Ishikawa (cell line): Measurements from ENCODE around the gene CBLC.

Source experiments
- CEBPB ChIP-seq: IDR thresholded peaks from 2 replicates; pipeline ENCODE4 v1.6.1; 2012
- CREB1 ChIP-seq: IDR thresholded peaks from 2 replicates; pipeline ENCODE4 v1.6.1; 2012; ENCODE audit warnings: low read depth
- EGR1 ChIP-seq: IDR thresholded peaks from 2 replicates; pipeline ENCODE4 v1.6.1; 2012
- EP300 ChIP-seq: IDR thresholded peaks from 2 replicates; pipeline ENCODE4 v1.6.1; 2012; ENCODE audit warnings: borderline replicate concordance
- FOXM1 ChIP-seq: IDR thresholded peaks from 2 replicates; pipeline ENCODE4 v1.6.1; 2012; ENCODE audit warnings: low read depth, borderline replicate concordance
- NFIC ChIP-seq: IDR thresholded peaks from 2 replicates; pipeline ENCODE4 v1.6.1; 2012
- RAD21 ChIP-seq: IDR thresholded peaks from 2 replicates; pipeline ENCODE4 v1.6.1; 2012; ENCODE audit warnings: low read depth
- TAF1 ChIP-seq: IDR thresholded peaks from 2 replicates; pipeline ENCODE4 v1.6.1; 2012; ENCODE audit warnings: low read depth, mild to moderate bottlenecking
- TCF12 ChIP-seq: IDR thresholded peaks from 2 replicates; pipeline ENCODE4 v1.6.1; 2012; ENCODE audit warnings: low read depth
- TEAD4 ChIP-seq: IDR thresholded peaks from 2 replicates; pipeline ENCODE4 v1.6.1; 2012
- YY1 ChIP-seq: IDR thresholded peaks from 2 replicates; pipeline ENCODE4 v1.6.1; 2012; ENCODE audit warnings: low read depth
- ZBTB7A ChIP-seq: IDR thresholded peaks from 2 replicates; pipeline ENCODE4 v1.6.1; 2012; ENCODE audit warnings: low read depth
- TF ChIP-seq, protein P1 (sequence below): IDR thresholded peaks from 2 replicates; pipeline ENCODE4 v1.6.1; 2012; ENCODE audit warnings: low read depth, mild to moderate bottlenecking
- TF ChIP-seq, protein P2 (sequence below): IDR thresholded peaks from 2 replicates; pipeline ENCODE4 v1.6.1; 2012
- TF ChIP-seq, protein P3 (sequence below): IDR thresholded peaks from 2 replicates; pipeline ENCODE4 v1.6.1; 2012

Gene CBLC

DNA sequence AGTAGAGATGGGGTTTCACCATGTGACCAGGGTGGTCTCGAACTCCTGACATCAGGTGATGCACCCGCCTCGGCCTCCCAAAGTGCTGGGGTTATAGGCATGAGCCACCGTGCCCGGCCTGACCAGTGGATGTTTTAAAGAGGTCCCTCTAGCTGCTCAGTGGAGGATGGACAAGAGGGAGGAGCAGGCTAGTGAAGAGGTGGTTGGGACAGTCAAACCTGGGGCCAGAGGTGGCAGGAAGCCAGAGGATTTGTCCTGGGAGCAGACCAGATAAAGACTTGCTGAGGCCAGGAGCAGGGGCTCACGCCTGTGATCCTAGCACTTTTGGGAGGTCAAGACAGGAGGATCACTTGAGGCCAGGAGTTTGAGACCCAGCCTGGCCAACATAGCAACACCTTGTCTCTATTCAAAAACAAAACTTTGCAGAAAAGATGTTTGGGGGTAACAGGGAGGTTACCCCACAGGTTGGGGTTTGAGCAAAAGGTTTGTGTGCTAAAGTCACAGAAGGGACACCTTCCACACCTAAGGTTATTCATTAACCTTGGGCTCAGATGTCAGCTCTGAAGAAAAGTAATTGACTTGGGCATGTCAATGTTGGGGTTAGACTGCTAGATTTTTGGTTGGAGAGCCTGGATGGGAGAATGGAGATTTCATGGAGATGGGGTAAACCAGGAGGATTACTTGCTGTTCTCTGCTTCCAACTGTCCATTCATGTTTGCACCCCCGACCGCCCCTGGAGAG is 40.2 kb downstream of the CBLC start:
- TF ChIP-seq, protein P1, sequence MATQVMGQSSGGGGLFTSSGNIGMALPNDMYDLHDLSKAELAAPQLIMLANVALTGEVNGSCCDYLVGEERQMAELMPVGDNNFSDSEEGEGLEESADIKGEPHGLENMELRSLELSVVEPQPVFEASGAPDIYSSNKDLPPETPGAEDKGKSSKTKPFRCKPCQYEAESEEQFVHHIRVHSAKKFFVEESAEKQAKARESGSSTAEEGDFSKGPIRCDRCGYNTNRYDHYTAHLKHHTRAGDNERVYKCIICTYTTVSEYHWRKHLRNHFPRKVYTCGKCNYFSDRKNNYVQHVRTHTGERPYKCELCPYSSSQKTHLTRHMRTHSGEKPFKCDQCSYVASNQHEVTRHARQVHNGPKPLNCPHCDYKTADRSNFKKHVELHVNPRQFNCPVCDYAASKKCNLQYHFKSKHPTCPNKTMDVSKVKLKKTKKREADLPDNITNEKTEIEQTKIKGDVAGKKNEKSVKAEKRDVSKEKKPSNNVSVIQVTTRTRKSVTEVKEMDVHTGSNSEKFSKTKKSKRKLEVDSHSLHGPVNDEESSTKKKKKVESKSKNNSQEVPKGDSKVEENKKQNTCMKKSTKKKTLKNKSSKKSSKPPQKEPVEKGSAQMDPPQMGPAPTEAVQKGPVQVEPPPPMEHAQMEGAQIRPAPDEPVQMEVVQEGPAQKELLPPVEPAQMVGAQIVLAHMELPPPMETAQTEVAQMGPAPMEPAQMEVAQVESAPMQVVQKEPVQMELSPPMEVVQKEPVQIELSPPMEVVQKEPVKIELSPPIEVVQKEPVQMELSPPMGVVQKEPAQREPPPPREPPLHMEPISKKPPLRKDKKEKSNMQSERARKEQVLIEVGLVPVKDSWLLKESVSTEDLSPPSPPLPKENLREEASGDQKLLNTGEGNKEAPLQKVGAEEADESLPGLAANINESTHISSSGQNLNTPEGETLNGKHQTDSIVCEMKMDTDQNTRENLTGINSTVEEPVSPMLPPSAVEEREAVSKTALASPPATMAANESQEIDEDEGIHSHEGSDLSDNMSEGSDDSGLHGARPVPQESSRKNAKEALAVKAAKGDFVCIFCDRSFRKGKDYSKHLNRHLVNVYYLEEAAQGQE: no peak
- no peak for TF ChIP-seq TAF1
- no peak for TF ChIP-seq FOXM1
- no peak for TF ChIP-seq EP300
- TF ChIP-seq, protein P2, sequence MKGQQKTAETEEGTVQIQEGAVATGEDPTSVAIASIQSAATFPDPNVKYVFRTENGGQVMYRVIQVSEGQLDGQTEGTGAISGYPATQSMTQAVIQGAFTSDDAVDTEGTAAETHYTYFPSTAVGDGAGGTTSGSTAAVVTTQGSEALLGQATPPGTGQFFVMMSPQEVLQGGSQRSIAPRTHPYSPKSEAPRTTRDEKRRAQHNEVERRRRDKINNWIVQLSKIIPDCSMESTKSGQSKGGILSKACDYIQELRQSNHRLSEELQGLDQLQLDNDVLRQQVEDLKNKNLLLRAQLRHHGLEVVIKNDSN: no peak
- no peak for TF ChIP-seq EGR1
- no peak for TF ChIP-seq YY1
- TF ChIP-seq ZBTB7A: no peak
- TF ChIP-seq, protein P3, sequence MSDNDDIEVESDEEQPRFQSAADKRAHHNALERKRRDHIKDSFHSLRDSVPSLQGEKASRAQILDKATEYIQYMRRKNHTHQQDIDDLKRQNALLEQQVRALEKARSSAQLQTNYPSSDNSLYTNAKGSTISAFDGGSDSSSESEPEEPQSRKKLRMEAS: no peak
- TF ChIP-seq CREB1: no peak
- TF ChIP-seq NFIC: no peak
- TF ChIP-seq TCF12: no peak
- no peak for TF ChIP-seq CEBPB
- no peak for TF ChIP-seq RAD21
- no peak for TF ChIP-seq TEAD4

DNA sequence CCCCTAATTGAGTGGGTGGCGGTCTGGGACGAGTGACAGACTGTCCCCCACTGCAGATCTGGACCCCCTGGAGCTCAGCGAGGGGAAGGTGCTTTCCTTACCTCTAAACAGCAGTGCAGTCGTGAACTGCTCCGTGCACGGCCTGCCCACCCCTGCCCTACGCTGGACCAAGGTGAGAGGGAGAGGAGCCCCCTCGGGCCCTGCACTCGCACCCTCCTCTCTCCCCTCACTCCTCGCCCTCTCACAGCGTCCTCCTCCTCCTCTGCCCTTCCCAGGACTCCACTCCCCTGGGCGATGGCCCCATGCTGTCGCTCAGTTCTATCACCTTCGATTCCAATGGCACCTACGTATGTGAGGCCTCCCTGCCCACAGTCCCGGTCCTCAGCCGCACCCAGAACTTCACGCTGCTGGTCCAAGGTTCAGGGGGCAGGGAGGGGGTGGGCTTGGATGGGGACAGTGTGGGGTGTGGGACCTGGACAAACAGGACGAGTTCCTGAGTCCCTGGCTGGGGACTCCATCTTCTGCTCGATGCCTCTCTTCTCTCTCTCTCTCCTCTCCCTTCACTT is 40.9 kb downstream of the CBLC start:
- TF ChIP-seq NFIC: no peak
- no peak for TF ChIP-seq TEAD4
- TF ChIP-seq, protein P2: no peak
- TF ChIP-seq YY1: no peak
- TF ChIP-seq RAD21: no peak
- no peak for TF ChIP-seq EGR1
- TF ChIP-seq CEBPB: no peak

DNA sequence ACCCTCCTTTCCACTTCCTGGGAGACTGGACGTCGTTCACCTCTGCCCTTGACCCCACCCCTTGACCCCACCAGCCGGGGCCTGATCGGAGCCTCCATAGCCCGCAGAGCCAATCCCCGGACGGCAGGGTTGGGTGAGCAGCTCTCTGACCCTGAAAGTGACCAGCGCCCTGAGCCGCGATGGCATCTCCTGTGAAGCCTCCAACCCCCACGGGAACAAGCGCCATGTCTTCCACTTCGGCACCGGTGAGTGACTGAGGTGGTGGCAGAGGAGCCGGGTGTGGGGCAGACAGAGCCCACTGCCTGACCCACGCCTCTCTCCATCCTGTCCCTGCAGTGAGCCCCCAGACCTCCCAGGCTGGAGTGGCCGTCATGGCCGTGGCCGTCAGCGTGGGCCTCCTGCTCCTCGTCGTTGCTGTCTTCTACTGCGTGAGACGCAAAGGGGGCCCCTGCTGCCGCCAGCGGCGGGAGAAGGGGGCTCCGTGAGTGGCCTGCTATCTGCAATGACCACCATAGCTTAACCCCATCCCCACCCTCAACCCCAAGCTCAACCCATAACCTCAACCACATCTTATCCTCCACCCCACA is 41.6 kb downstream of the CBLC start:
- TF ChIP-seq, protein P1: no peak
- TF ChIP-seq, protein P2: no peak

DNA sequence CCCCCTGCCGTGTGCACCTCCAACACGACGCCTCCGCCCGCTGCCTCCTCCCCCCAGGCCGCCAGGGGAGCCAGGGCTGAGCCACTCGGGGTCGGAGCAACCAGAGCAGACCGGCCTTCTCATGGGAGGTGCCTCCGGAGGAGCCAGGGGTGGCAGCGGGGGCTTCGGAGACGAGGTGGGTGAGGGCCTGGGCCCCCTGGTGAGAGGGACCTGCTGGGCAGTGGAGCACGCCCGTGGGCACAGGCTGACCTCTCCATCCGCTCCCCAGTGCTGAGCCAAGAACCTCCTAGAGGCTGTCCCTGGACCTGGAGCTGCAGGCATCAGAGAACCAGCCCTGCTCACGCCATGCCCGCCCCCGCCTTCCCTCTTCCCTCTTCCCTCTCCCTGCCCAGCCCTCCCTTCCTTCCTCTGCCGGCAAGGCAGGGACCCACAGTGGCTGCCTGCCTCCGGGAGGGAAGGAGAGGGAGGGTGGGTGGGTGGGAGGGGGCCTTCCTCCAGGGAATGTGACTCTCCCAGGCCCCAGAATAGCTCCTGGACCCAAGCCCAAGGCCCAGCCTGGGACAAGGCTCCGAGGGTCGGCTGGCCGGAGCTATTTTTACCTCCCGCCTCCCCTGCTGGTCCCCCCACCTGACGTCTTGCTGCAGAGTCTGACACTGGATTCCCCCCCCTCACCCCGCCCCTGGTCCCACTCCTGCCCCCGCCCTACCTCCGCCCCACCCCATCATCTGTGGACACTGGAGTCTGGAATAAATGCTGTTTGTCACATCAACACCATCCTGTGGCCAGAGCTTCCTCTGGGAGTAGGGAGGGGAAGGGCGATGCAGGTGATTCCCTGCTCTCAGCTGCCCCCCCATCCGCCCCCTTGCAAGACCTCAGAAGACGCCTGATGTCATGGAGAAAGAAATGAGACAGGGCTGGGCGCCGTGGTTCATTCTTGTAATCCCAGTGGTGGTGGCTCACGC is 43.2 kb downstream of the CBLC start:
- TF ChIP-seq NFIC (no peak), CEBPB (no peak), EP300 (no peak), TEAD4 (no peak), RAD21 (no peak), FOXM1 (no peak), YY1 (no peak), ZBTB7A (no peak), TCF12 (no peak)
- TF ChIP-seq, protein P2: no peak
- TF ChIP-seq, protein P1: no peak
- TF ChIP-seq, protein P3: no peak
